KBM-7 (cell line): ENCODE results near the gene PRKG2.

Source experiments
- DNase-seq: peaks from one replicate; pipeline ENCODE4 v3.0.0-alpha.2; 2015
- in situ Hi-C: fragments of 300-500 bp; cut with MboI; formaldehyde crosslinking; loops from 2 replicates; pipeline ENCODE4 v1.14.3; 2020; ENCODE audit warnings: low sequenced_read_pairs, low pct_unique_long_range_greater_than_20kb, mixed read lengths

PRKG2 gene

DNA sequence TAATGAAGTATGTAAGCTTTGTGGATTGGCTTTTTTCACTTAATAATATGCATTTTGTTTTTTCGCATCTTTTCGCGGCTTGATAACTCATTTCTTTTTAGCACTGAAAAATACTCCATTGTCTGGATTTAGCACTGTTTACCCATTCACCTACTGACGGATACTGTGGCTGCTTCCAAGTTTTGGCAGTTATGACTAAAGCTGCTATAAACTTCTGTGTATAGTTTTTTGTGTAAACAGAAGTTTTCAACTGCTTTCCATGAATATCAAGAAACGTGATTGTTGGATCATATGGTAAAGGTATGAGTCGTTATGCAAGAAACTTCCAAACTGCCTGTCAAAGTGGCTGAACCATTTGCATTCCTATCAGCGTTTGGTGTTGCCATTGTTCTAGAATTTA lies 96.9 kb downstream of the PRKG2 start:
- in situ Hi-C loops, result no loop called here
- no peak for DNase-seq

DNA sequence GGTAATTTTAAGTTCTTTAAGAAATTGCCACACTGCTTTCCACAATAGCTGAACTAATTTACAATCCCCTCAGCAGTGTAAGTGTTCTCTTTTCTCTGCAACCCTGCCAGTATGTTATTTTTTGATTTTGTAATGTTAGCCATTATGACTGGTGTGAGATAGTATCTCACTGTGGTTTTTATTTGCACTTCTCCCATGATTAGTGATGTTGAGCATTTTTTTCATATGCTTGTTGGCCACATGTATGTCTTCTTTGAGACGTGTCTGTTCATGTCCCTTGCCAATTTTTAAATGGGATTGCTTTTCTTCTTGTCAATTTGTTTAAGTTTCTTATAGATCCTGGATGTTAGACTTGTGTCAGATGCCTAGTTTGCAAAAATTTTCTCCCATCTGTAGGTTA lies 98.5 kb downstream of the PRKG2 start:
- no peak for DNase-seq
- in situ Hi-C loops, result no loop called here

DNA sequence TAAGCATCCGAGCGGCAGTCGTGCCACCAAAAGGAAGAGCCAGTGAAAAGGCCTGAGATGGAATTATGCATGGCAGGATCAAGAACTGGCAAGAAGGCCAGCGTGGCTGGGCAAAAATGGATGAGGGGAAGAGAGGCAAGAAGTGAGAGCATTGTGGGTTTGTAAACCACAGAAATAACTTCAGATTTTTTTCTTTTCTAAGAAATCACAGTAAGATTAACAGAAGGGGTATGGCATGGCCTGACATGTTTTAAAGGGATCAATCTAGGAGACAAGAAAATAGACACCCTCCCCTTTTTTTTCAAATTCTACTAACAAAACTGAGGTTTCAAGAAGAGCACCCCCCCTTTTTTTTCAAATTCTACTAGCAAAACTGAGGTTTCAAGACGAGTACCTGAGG lies 102.0 kb downstream of the PRKG2 start:
- in situ Hi-C loops, result no loop called here
- no peak for DNase-seq

DNA sequence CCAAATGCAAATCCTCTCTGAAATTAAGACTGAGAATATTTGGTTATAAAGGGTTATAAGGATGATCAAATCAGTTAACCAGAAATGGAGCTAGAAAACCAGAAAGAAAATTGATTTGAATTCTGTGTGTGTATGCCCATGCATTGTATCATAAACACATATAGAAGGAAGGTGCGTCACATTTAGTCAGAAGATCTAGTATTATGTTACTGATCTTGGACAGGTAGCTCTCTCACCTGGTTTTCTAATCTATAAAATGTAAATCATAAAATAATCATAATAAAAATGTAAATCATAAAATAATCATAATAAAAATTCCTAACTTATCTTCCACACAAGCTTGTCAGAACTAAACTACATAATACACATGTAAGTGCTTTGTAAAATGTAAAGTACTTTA lies 105.7 kb downstream of the PRKG2 start:
- in situ Hi-C loops, result no loop called here
- DNase-seq, result no peak

DNA sequence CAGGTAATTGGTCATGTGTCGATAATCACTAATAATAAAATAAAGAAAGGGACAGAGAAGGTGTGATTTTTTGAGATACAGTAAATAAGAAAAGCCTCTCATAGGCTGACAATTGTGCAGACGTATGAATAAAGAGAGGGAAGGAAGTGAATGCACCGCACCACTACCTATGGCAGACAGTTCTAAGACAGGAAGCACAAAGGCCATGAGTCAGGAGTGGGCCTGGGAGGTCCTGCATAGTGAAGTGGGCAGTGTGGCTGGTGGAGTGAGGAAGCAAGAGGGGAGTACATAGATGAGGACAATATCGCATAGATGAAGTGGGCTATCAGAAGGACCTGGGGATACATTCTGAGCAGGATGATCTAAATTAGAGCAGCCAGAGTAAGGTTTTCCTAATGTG lies 108.9 kb downstream of the PRKG2 start:
- DNase-seq, result no peak
- in situ Hi-C loops, result no loop called here

DNA sequence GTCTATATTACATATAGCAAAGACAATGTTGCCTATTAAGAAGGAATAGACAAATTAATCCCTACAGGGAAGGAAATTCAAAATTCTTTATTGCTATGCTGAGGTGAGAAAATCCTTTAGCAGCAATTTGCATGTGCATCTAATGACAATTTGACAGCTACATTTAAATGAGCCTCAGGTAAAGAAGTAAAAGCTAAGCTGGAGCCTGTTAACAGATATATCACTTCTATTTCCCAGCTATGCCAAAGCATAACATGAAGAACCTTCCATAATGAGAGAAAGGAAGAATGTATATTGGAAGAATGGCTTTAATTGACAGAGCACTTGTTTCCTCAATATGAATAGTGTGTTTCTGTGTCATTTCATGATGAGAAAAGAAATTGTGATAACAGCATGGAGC lies 112.9 kb downstream of the PRKG2 start:
- in situ Hi-C loops, result no loop called here

DNA sequence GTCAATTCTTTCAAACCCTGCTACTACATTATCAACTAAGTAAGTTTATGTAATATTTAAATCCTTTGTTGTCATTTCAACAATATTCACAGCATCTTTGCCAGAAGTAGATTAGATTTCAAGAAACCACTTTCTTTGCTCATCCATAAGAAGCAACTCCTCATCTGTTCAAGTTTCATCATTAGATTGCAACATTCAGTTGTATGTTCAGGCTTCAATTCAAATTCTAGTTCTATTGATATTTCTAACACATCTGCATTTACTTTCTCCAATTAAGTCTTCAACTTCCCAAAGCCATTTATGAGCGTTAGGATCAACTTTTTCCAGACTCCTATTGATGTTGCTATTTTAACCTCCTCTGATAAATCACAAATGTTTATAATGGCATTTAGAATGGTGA lies 118.5 kb downstream of the PRKG2 start:
- no peak for DNase-seq
- in situ Hi-C loops, result no loop called here

More for the DNA sequence above, 112.9 kb downstream of the PRKG2 start:
- DNase-seq, result no peak

DNA sequence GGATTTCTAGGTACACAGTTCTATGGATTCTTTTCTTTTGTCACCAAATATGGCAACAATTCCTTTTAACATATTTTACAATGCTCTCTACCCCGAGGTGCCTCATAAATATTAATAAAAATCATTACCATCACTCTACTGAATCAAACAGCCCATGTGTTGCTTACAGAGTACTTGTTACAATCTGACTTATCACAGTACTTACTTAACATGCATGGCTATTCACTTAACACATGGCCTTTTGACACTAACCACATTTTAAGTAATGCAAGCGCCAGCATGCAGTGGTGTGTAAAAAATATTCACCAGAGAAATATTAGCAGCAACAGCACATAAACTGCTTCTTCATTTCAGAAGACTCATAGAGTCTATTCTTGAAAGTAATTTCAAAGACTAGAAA lies 119.6 kb downstream of the PRKG2 start:
- in situ Hi-C loops, result no loop called here
- no peak for DNase-seq

DNA sequence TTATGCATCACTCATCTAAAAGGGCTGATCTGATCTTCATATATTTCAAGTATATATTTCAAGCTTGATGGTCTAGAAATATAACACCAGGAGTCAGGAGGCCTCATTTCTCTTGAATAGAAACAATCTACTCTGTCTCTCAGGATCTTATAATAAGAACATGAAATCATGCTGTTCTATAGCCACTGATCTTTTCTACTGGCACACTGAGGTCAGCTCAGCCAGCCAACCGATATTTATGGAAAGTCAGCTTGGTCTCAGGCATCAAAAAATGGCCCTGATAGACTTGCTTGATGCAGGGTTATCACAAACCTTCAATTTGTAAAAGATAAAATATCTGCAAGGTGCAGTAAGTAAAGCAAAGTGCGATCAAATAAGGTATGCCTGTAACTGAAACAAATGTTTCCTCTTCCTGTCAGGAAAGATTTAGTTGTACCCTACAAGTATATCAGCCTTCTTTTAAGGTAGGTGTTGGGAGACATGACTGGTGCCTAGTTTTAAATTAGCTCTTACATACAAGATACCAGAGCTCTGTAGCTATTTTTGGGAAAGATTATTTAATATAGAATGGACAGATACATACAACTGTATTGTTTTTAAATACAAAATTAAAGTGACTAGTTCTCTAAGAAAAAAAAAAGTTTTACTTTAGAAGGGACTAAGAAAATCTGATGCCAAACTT lies 121.2 kb downstream of the PRKG2 start:
- in situ Hi-C loops, result no loop called here
- no peak for DNase-seq

DNA sequence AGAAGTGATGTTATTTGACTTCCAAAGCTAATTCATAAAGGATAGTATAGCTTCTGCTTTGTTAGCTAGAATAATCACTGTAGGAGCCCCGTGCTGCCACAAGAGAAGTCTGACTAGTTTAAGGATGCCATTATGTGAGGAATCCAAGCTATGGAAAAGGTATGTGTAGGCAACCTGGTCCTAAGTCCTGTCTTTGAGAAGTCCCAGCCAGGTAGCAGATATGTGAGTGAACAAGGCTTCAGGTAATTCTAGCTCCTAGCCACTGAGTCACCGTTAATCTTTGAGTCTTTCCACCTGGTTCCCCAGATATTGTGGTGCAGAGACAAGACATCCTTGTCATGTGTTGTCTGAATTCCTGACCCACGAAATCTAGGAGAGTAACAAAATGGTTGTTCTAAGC lies 129.0 kb downstream of the PRKG2 start:
- in situ Hi-C loops, result no loop called here
- DNase-seq, result no peak

DNA sequence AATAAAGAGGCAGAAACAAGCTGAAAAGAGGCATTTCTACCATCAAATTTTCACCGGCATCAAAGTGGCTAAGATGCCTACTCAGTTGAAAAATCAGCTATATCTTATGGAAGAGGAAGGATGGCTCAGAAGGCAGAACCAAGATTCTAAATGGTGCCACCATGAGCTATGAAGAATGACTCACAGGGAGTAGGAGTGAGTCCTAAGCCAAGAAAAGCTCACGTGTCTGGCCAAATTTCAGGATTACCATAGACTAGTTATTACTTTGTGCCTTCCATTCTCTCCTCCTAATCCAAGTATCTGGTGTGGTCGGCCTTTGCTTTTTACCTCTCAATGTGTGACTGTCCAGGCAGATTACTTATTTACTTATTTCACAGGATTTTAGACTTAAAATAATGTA lies 129.7 kb downstream of the PRKG2 start:
- in situ Hi-C loops, result no loop called here
- DNase-seq, result no peak

DNA sequence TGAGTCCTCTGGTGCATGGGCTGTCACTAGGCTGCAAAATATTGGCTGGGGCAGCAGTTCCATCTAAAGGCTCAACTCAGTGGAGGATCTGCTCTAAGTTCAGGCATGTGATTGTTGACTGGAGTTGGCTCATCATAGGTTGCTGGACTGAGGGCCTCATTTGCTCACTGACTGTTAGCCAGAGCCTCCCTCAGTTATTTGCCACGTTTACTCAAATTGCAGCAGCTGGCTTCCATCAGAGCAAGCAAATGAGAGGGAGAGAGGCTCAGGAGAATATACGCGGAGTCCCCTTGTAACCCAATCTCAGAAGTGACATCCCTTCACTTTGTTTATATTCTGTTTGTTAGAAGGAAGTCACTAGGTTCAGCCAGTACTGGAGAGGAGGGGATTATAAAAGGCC lies 130.4 kb downstream of the PRKG2 start:
- DNase-seq, result no peak
- in situ Hi-C loops, result no loop called here

DNA sequence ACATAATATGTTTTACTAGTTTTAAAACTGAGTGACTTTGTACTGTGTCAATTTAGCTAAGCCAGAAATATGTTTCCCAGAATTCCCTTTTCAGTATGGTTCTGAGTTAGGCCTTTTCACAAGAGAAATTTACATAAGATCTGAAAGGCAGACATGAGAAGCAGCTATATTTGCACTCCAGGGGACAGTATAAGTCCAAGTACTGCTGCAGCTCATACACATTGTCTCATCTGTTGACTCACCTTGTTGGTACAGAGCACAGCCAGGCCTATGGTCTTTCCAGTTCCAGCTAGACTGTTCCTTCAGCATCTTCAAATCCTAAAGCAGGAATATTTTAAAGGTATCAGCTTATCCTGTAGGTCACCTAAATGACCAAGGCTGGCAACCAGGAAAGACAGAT lies 131.0 kb downstream of the PRKG2 start:
- in situ Hi-C loops, result no loop called here
- no peak for DNase-seq

DNA sequence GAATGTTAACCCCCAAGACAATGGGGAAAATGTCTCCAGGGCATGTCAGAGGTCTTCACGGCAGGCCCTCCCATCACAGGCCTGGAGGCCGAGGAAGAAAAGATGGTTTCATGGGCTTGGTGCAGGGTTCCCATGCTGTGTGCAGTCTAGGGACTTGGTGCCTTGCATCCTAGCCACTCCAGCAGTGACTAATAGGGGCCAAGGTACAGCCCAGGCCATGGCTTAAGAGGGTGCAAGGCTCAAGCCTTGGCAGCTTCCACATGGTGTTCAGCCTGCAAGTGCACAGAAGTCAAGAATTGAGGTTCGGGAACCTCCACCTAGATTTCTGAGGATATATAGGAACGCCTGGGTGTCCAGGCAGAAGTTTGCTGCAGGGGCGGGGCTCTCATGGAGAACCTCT lies 133.9 kb downstream of the PRKG2 start:
- DNase-seq, result no peak
- in situ Hi-C loops, result no loop called here

DNA sequence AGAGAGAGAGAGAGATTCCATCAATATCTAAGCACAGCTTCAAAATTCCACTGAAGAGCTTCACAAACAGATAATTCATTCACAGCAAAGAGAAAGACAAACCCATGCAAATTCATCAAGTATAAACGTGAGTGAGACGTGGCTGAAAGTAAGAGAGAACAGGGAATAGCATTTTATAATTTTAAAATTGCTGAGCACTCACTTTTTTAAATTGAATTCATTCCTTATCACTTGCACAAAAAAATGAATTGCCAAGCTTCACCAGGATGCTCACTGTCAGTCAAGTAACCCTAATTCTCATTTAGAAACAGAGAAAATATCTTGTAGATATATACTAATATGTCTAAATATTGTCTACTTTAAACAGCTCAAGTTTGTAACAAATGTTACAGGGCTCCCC lies 144.0 kb downstream of the PRKG2 start:
- no peak for DNase-seq
- in situ Hi-C loops, result no loop called here

DNA sequence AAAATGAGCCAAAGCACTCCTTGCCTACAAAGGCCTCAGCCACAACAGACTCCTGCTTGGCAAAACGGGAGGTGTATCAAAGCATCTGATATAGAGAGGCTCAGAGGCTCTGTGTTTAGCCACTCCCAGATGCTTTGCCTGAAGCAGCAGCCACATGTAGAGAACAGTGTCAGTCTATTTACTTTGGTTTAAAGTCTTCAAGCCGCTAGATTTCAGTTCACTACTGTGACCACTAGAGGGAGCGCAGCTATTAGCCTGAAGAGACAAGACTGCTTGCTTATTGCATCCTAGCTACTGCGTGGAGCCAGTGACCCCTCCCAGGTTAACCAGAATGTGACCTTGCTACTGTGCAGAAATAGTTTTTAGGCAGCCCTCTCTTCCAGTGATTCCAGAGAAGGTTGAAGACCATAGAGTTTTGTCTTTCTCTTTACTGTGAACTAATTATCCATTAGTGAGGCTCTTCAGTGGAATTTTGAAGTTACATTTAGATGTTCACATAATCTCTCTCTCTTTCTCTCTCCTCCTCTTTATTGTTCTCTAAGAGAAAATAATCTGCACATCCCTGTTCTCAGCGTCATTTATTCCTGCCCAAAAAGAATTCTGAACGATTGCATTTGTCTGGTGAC lies 145.2 kb downstream of the PRKG2 start:
- peak; percentile 66 for DNase-seq
- in situ Hi-C loops, result no loop called here

DNA sequence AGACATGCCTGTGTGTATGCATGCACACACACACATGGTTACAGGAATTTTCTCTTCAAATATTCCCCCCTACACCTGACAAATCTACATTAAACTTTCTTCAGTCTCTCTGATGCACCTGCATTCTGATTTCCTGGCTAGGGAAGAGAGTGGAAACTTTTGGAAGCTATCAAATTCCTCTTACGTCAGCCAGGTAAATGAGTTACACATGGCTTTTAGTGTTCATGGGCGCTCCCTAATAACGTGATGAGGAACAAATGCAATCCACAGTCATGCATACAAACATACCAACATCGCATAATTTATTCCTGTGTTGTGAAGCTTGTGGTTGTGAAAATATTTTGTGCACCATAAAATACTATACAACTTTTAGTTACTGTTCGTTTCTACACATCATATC lies 149.6 kb downstream of the PRKG2 start:
- in situ Hi-C loops, result no loop called here
- no peak for DNase-seq

DNA sequence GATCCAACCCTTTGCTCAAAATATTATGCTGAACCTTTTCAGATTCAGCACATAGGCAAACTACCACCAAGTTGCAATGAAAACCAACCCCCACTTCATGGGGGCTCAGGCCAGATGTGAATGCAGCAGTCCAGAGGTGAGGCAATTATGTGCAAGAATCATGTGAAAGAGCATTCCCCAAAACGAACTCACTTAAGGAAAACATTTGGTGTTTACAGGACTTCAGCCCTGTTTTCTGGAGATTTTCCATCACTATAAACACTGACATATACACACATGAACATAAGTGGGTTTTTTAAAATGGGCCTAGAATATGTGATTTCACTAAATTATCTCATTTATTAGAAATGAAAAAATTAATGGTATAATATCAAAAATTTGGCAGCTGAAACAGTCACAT lies 153.0 kb downstream of the PRKG2 start:
- in situ Hi-C loops, result no loop called here
- DNase-seq, result no peak

DNA sequence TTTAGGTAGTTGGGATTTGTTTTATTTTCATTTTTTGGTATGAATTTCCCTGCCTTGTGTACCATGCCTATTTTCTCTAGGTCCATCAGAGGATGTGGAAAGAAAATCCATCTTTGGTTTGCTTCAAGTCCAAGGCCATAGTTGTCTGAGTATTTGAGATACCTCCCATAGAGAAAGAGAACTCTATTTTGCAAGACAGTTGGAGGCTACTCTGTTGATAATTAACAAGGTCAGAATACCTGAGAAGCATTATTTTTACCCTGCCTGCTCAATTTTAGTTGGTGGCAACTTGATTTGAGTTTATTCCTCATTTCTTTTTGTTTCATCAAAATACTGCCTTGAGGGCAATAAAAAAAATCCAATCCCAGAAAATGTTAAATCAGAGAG lies 153.7 kb downstream of the PRKG2 start:
- in situ Hi-C loops, result no loop called here
- no peak for DNase-seq

DNA sequence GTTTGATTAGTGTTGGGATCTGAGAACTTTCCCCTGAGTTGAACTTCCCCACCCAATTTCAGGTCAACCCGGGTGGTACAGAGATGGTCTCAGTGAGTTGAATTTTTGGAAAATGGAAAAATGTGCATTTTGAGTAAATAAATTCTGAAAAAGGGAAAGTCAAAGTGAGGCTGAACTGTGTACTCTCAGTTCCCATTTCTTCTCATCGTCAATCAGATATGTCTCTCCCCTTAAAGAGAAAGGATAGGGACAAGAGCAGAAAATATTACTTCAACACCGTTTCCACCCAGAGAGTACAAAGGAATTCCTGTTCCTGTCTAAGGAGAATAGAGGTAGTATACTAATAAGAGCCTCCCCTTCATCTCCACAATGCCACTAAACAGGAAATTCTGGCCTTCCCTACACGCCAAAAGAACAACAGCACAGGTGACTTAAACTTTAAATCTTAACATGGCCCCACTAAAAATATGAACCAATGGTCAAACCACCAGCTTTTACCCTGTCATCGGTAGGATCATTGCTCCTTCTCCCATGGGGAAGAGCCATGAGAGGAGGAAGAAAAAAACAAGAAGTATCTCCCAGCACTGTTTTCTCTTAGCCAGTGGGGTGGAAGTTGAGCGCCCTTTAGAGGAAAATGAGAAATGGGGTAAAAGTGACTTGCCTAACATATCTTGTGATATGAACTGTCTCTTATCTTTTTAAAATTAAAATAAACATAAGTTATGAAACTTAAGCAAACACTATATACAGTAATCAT lies 154.3 kb downstream of the PRKG2 start:
- DNase-seq, result no peak
- in situ Hi-C loops, result no loop called here

DNA sequence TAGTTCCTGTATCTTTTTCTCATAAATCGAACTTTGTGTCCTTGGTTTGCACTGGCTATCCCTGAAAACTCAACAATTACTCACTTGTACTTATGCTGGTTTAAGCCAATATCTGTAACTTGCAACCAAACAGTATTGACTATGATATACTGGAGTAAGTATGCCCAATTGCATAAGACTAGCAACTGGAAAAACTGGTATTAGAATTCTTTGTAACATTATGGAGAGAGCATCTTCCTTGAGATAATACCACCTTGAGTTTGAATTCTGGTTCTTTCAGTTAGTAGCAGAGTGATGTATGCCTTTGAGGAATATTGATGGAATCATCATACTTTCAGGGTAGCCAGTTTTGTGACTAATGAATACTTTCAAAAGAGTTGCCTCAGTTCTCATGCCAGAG lies 156.4 kb downstream of the PRKG2 start:
- no peak for DNase-seq
- in situ Hi-C loops, result no loop called here
